IMR-90 (cell line): Measurements from ENCODE around the gene TNRC6C. TPM values are rescaled to one million over a fixed set of nuclear protein-coding genes. Genes with fewer than 3 reads are reported as not detected.

Experiments used
- ATAC-seq: fragments of 200-7000 bp; cut with Tn5 transposase; 2 replicates; pipeline ENCODE4 v1.9.1; 2020; ENCODE audit warnings: low read depth, mild to moderate bottlenecking, moderate library complexity
- BruUV-seq: library from RNA; stranded (reverse); fragments of 400-500 nt; replicated peaks from 2 replicates; lab custom pipeline; 2021; lab: Mats Ljungman, UMichigan
- CTCF ChIA-PET: fragments of 300-600 bp; formaldehyde crosslinking; extraction: SDS; loops from one replicate; lab custom pipeline; 2021; ENCODE audit warnings: antibody characterized with exemption; lab: Yijun Ruan, JAX
- POLR2A ChIA-PET: fragments of 300-600 bp; sonication (Branson Sonifier 250); formaldehyde crosslinking; loops from one replicate; lab custom pipeline; 2022; ENCODE audit warnings: antibody characterized with exemption; ENCODE audit not compliant: unreplicated experiment; lab: Charles Lee
- DNase-seq: peaks from one replicate; pipeline ENCODE4 v3.0.0; 2013
- H2AFZ ChIP-seq: replicated peaks from 2 replicates; pipeline ENCODE3; 2013; ENCODE audit warnings: low read length, mild to moderate bottlenecking; ENCODE audit not compliant: poor library complexity
- H2AK5ac ChIP-seq: 2 replicates; pipeline ENCODE4 v1.6.1; 2013; ENCODE audit warnings: low read depth, low read length, inconsistent platforms
- H2AK9ac ChIP-seq: replicated peaks from 2 replicates; pipeline ENCODE3; 2013; ENCODE audit warnings: mild to moderate bottlenecking, low read depth, low read length, moderate library complexity; ENCODE audit not compliant: poor library complexity
- H2BK120ac ChIP-seq: 2 replicates; pipeline ENCODE4 v1.6.1; 2013; ENCODE audit warnings: low read depth, low read length, inconsistent platforms
- H2BK15ac ChIP-seq: 3 replicates; pipeline ENCODE4 v1.6.1; 2013; ENCODE audit warnings: low read depth, low read length, inconsistent platforms
- H2BK20ac ChIP-seq: 2 replicates; pipeline ENCODE4 v1.6.1; 2013; ENCODE audit warnings: low read depth, mild to moderate bottlenecking, inconsistent platforms, low read length, moderate library complexity
- H2BK5ac ChIP-seq: 2 replicates; pipeline ENCODE4 v1.6.1; 2013; ENCODE audit warnings: mild to moderate bottlenecking, low read depth, low read length, inconsistent platforms; ENCODE audit not compliant: poor library complexity, severe bottlenecking
- H3K14ac ChIP-seq: replicated peaks from 2 replicates; pipeline ENCODE4 v1.6.1; 2013; ENCODE audit warnings: low read depth, low read length, inconsistent platforms
- H3K18ac ChIP-seq: 2 replicates; pipeline ENCODE4 v1.6.1; 2013; ENCODE audit warnings: low read depth, low read length, control low read depth
- H3K23ac ChIP-seq: 2 replicates; pipeline ENCODE4 v1.6.1; 2013; ENCODE audit warnings: low read depth, low read length, inconsistent platforms
- H3K27ac ChIP-seq: 2 replicates; pipeline ENCODE4 v1.5.1; 2013; ENCODE audit warnings: mild to moderate bottlenecking, control low read depth, low read length; ENCODE audit not compliant: insufficient read depth
- H3K27me3 ChIP-seq: 2 replicates; pipeline ENCODE4 v1.6.1; 2013; ENCODE audit warnings: low read length; ENCODE audit not compliant: control insufficient read depth, insufficient read depth
- H3K36me3 ChIP-seq: 2 replicates; pipeline ENCODE4 v1.6.1; 2013; ENCODE audit warnings: low read length, mixed read lengths; ENCODE audit not compliant: control insufficient read depth, insufficient read depth
- H3K4ac ChIP-seq: 2 replicates; pipeline ENCODE4 v1.6.1; 2013; ENCODE audit warnings: low read depth, low read length, inconsistent platforms
- H3K4me1 ChIP-seq: 2 replicates; pipeline ENCODE4 v1.6.1; 2013; ENCODE audit warnings: low read length, mixed read lengths; ENCODE audit not compliant: control insufficient read depth, insufficient read depth
- H3K4me2 ChIP-seq: 2 replicates; pipeline ENCODE4 v1.6.1; 2013; ENCODE audit warnings: low read depth, mild to moderate bottlenecking, control low read depth, low read length, moderate library complexity
- H3K4me3 ChIP-seq: 2 replicates; pipeline ENCODE4 v1.5.1; 2013; ENCODE audit warnings: low read depth, mild to moderate bottlenecking, control low read depth, low read length, moderate library complexity; ENCODE audit not compliant: insufficient read depth
- H3K56ac ChIP-seq: 2 replicates; pipeline ENCODE4 v1.6.1; 2013; ENCODE audit warnings: low read length, inconsistent platforms; ENCODE audit not compliant: insufficient read depth; ENCODE audit errors: extremely low read depth
- H3K79me1 ChIP-seq, 2 experiments: 2 replicates each; pipeline ENCODE4 v1.6.1; 2013; ENCODE audit warnings: low read length in 2 of 2, inconsistent platforms in 1 of 2, low read depth in 1 of 2
- H3K9ac ChIP-seq: 2 replicates; pipeline ENCODE4 v1.6.1; 2013; ENCODE audit warnings: low read depth, low read length, control low read depth
- H3K9me1 ChIP-seq: 2 replicates; pipeline ENCODE4 v1.6.1; 2013; ENCODE audit warnings: low read length, inconsistent platforms; ENCODE audit not compliant: insufficient read depth
- H3K9me3 ChIP-seq: 2 replicates; pipeline ENCODE4 v1.6.1; 2013; ENCODE audit warnings: low read length; ENCODE audit not compliant: control insufficient read depth, insufficient read depth
- H4K20me1 ChIP-seq: 2 replicates; pipeline ENCODE4 v1.6.1; 2013; ENCODE audit warnings: low read length, inconsistent platforms; ENCODE audit not compliant: insufficient read depth
- H4K5ac ChIP-seq: 2 replicates; pipeline ENCODE4 v1.6.1; 2013; ENCODE audit warnings: mild to moderate bottlenecking, low read depth, low read length, control low read depth
- H4K8ac ChIP-seq, 2 experiments: 2 replicates each; pipeline ENCODE4 v1.6.1; 2013; ENCODE audit warnings: low read depth in 2 of 2, low read length in 2 of 2, control low read depth in 1 of 2, inconsistent platforms in 1 of 2
- H4K91ac ChIP-seq: 2 replicates; pipeline ENCODE4 v1.6.1; 2013; ENCODE audit warnings: low read depth, low read length, inconsistent platforms; ENCODE audit not compliant: insufficient read depth
- BHLHE40 ChIP-seq: fragments of 150-350 bp; IDR thresholded peaks from 2 replicates; pipeline ENCODE4 v1.6.1; 2016; ENCODE audit warnings: mild to moderate bottlenecking, low read depth, low read length
- CEBPB ChIP-seq: IDR thresholded peaks from 2 replicates; pipeline ENCODE4 v1.6.1; 2012; ENCODE audit warnings: low read depth, low read length, improper control_type of control experiment
- CHD1 ChIP-seq: IDR thresholded peaks from 2 replicates; pipeline ENCODE4 v1.6.1; 2012; ENCODE audit warnings: low read depth, low read length, improper control_type of control experiment
- FOS ChIP-seq: fragments of 150-350 bp; IDR thresholded peaks from 2 replicates; pipeline ENCODE4 v1.6.1; 2016; ENCODE audit warnings: low read depth, low read length
- MAFK ChIP-seq: IDR thresholded peaks from 2 replicates; pipeline ENCODE4 v1.6.1; 2012; ENCODE audit warnings: low read depth, low read length, improper control_type of control experiment
- MAZ ChIP-seq: IDR thresholded peaks from 2 replicates; pipeline ENCODE4 v1.6.1; 2012; ENCODE audit warnings: low read depth, mild to moderate bottlenecking, low read length, improper control_type of control experiment, moderate library complexity, borderline replicate concordance
- MXI1 ChIP-seq: IDR thresholded peaks from 2 replicates; pipeline ENCODE4 v1.6.1; 2012; ENCODE audit warnings: low read depth, mild to moderate bottlenecking, low read length, moderate library complexity, borderline replicate concordance
- NFE2L2 ChIP-seq: fragments of 150-350 bp; IDR thresholded peaks from 2 replicates; pipeline ENCODE4 v1.6.1; 2016; ENCODE audit warnings: low read depth, mild to moderate bottlenecking, low read length
- POLR2A ChIP-seq: IDR thresholded peaks from 2 replicates; pipeline ENCODE4 v1.6.1; 2012; ENCODE audit warnings: mild to moderate bottlenecking, low read depth, low read length
- RAD21 ChIP-seq: IDR thresholded peaks from 2 replicates; pipeline ENCODE4 v1.6.1; 2012; ENCODE audit warnings: low read length, improper control_type of control experiment
- RCOR1 ChIP-seq: IDR thresholded peaks from 2 replicates; pipeline ENCODE4 v1.6.1; 2012; ENCODE audit warnings: mild to moderate bottlenecking, low read length, improper control_type of control experiment; ENCODE audit not compliant: insufficient replicate concordance
- RFX5 ChIP-seq: IDR thresholded peaks from 2 replicates; pipeline ENCODE4 v1.8.0; 2012; ENCODE audit warnings: low read depth, mild to moderate bottlenecking, low read length, moderate library complexity
- SMC3 ChIP-seq: fragments of 150-350 bp; IDR thresholded peaks from 2 replicates; pipeline ENCODE4 v1.6.1; 2016; ENCODE audit warnings: low read depth, mild to moderate bottlenecking, antibody characterized with exemption, low read length, moderate library complexity
- WGBS, 2 experiments: methylation state at CpG; one replicate each; pipeline versions ENCODE4 v1.1.5 to v1.1.7; 2013; ENCODE audit warnings: missing lambda C conversion rate in 2 of 2; ENCODE audit not compliant: insufficient read length in 1 of 2; ENCODE audit errors: extremely low coverage in 2 of 2; 5-methylcytosine and 5-hydroxymethylcytosine counted together
- dilution Hi-C: fragments of 300-500 bp; cut with HindIII; formaldehyde crosslinking; loops from one replicate; pipeline ENCODE4 v1.14.3; 2018; ENCODE audit warnings: low sequenced_read_pairs; ENCODE audit not compliant: unreplicated experiment
- in situ Hi-C: fragments of 300-500 bp; cut with MboI; formaldehyde crosslinking; loops from 3 replicates; pipeline ENCODE4 v1.14.3; 2019; ENCODE audit warnings: low sequenced_read_pairs, inconsistent platforms, mixed read lengths
- intact Hi-C: fragments of 100-400 bp; cut with micrococcal nuclease; formaldehyde crosslinking; loops from 2 replicates; pipeline ENCODE4 v1.10.0; 2022
- polyA plus RNA-seq, 3 experiments: library from polyadenylated mRNA; depleted of rRNA; stranded (reverse); fragments of >200 nt; gene quantifications; 2 replicates each; pipeline ENCODE4 v1.2.3, GENCODE V29; 2012; ENCODE audit warnings: low replicate concordance in 1 of 3
- total RNA-seq: library from RNA; depleted of rRNA; stranded (reverse); fragments of >200 nt; gene quantifications from 2 replicates; pipeline ENCODE4 v1.2.3, GENCODE V29; 2012
- TF ChIP-seq, protein P1 (sequence below): conservative IDR thresholded peaks from 2 replicates; pipeline ENCODE4 v1.5.1; 2012; ENCODE audit warnings: mild to moderate bottlenecking, low read depth, low read length, improper control_type of control experiment
- TF ChIP-seq, protein P2 (sequence below): fragments of 150-350 bp; IDR thresholded peaks from 2 replicates; pipeline ENCODE4 v1.6.1; 2016; ENCODE audit warnings: low read depth, mild to moderate bottlenecking, low read length, moderate library complexity, borderline replicate concordance
- TF ChIP-seq, protein P3 (sequence below): fragments of 150-350 bp; IDR thresholded peaks from 2 replicates; pipeline ENCODE4 v1.6.1; 2017; ENCODE audit warnings: mild to moderate bottlenecking, antibody characterized with exemption, low read length, low read depth

The TNRC6C gene
- total and polyA plus RNA-seq, 2 of the 4 experiments (the other 2 are of a cell fraction) = 1.6 to 2.7 TPM

DNA sequence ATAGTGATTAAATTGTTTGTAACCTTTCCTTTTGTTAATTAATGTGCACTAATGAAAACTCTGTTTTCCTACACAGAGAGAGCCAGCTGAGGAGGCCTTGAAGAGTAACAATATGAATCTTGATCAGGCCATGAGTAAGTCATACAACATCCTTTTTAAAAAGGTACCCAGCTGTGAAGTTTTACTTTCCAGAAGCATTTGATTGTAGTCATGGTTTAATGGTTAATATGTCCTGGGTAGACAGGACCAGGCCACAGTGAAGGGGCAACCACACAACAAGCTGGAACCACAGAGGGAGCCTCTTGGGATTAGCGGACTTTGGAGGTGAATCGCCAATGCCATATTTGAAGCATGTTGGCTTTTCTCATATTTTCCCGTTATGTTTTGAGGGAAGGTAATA lies 114.5 kb downstream of the TNRC6C start:
- dilution Hi-C loops = no loop called here
- Histone ChIP-seq H3K27ac (no peak overlapping the region), H4K5ac (no peak overlapping the region), H3K27me3 (no peaks in the 10 kb centered on the region), H3K18ac (no peak overlapping the region), H2AK9ac (no peak overlapping the region), H3K9me1 (no peaks in the 10 kb centered on the region), H4K91ac (no peak overlapping the region), H4K20me1 (no peaks in the 10 kb centered on the region), H2BK5ac (no peak overlapping the region), H4K8ac (no peak overlapping the region), H3K4me2 (no peak overlapping the region), H3K4me3 (no peak overlapping the region), H3K9ac (no peak overlapping the region), H3K9me3 (no peaks in the 10 kb centered on the region), H3K23ac (no peak overlapping the region), H2AK5ac (no peak overlapping the region), H2BK15ac (no peak overlapping the region), H3K36me3 (peaks cover 41% of the 10 kb centered on the region), H2BK20ac (no peak overlapping the region), H3K4ac (no peak overlapping the region), H2AFZ (no peak overlapping the region), H2BK120ac (no peak overlapping the region), H3K79me1 (no peaks in the 10 kb centered on the region), H3K14ac (no peak overlapping the region), H3K56ac (no peak overlapping the region), H3K4me1 (no peaks in the 10 kb centered on the region)
- in situ Hi-C loops = no loop called here
- CTCF ChIA-PET = interaction anchor here (2.4 kb wide), 1 partner anchor 12 kb away, joined by 6 read pairs; no protein-coding TSS in a partner anchor
- ATAC-seq = no peak
- BruUV-seq = no TSS peak
- TF ChIP-seq RCOR1 = no peak
- no peak for TF ChIP-seq NFE2L2
- TF ChIP-seq SMC3 = no peak
- no peak for TF ChIP-seq POLR2A
- no peak for TF ChIP-seq MXI1
- TF ChIP-seq, protein P1, sequence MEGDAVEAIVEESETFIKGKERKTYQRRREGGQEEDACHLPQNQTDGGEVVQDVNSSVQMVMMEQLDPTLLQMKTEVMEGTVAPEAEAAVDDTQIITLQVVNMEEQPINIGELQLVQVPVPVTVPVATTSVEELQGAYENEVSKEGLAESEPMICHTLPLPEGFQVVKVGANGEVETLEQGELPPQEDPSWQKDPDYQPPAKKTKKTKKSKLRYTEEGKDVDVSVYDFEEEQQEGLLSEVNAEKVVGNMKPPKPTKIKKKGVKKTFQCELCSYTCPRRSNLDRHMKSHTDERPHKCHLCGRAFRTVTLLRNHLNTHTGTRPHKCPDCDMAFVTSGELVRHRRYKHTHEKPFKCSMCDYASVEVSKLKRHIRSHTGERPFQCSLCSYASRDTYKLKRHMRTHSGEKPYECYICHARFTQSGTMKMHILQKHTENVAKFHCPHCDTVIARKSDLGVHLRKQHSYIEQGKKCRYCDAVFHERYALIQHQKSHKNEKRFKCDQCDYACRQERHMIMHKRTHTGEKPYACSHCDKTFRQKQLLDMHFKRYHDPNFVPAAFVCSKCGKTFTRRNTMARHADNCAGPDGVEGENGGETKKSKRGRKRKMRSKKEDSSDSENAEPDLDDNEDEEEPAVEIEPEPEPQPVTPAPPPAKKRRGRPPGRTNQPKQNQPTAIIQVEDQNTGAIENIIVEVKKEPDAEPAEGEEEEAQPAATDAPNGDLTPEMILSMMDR = no peak
- no peak for TF ChIP-seq RFX5
- TF ChIP-seq MAZ = no peak
- no peak for TF ChIP-seq BHLHE40
- no peak for TF ChIP-seq FOS
- TF ChIP-seq CHD1 = no peak
- no peak for TF ChIP-seq CEBPB
- TF ChIP-seq RAD21 = no peak
- no peak for TF ChIP-seq MAFK
- TF ChIP-seq, protein P2, sequence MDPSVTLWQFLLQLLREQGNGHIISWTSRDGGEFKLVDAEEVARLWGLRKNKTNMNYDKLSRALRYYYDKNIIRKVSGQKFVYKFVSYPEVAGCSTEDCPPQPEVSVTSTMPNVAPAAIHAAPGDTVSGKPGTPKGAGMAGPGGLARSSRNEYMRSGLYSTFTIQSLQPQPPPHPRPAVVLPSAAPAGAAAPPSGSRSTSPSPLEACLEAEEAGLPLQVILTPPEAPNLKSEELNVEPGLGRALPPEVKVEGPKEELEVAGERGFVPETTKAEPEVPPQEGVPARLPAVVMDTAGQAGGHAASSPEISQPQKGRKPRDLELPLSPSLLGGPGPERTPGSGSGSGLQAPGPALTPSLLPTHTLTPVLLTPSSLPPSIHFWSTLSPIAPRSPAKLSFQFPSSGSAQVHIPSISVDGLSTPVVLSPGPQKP = no peak
- TF ChIP-seq, protein P3, sequence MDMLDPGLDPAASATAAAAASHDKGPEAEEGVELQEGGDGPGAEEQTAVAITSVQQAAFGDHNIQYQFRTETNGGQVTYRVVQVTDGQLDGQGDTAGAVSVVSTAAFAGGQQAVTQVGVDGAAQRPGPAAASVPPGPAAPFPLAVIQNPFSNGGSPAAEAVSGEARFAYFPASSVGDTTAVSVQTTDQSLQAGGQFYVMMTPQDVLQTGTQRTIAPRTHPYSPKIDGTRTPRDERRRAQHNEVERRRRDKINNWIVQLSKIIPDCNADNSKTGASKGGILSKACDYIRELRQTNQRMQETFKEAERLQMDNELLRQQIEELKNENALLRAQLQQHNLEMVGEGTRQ = no peak
- no CpG with 5 or more reads among the region's 3 CpGs for WGBS, 2 experiments
- intact Hi-C loops = no loop called here
- no peak for DNase-seq
- POLR2A ChIA-PET = no interaction called here
